A549 (cell line): ENCODE results near the gene SMPD1. TPM values are rescaled to one million over a fixed set of nuclear protein-coding genes. Genes with fewer than 3 reads are reported as not detected.

Experiments
- ATAC-seq, 2 experiments: fragments of 200-7000 bp in 1 of 2; fragments of >200 bp in 1 of 2; cut with Nextera tagmentation in 1 of 2; cut with Tn5 transposase in 1 of 2; 3 replicates each; pipeline versions ENCODE4 v1.8.0 to v1.9.1; 2018 to 2020; ENCODE audit warnings: mild to moderate bottlenecking in 1 of 2, moderate library complexity in 1 of 2
- CTCF ChIA-PET: fragments of 300-600 bp; sonication (Branson Sonifier 250); formaldehyde crosslinking; extraction: SDS; loops from one replicate; lab custom pipeline; 2021; ENCODE audit warnings: antibody characterized with exemption, inconsistent platforms; lab: Yijun Ruan, JAX
- POLR2A ChIA-PET: fragments of 350-600 bp; formaldehyde crosslinking; extraction: SDS; loops from one replicate; lab custom pipeline; 2021; ENCODE audit warnings: antibody characterized with exemption, inconsistent platforms; lab: Yijun Ruan, JAX
- DNase-seq, 2 experiments: peaks; one replicate each; pipeline versions ENCODE4 v3.0.0 to v3.0.0-alpha.2; 2011 to 2016; ENCODE audit warnings: low read depth in 1 of 2, low spot score in 1 of 2
- FAIRE-seq: peaks from 2 replicates; lab custom pipeline; 2011; peaks lifted over from hg19 to GRCh38; lab: Jason Lieb, UNC
- H3K27ac ChIP-seq, 2 experiments: fragments of >200 bp; sonication (Bioruptor Twin); formaldehyde crosslinking; 3 replicates each; pipeline ENCODE4 v1.5.1; 2016 to 2017
- H3K4me1 ChIP-seq: fragments of >200 bp; sonication (Bioruptor Twin); formaldehyde crosslinking; 3 replicates; pipeline ENCODE4 v1.6.1; 2016
- H3K4me2 ChIP-seq: fragments of >200 bp; sonication (Bioruptor Twin); formaldehyde crosslinking; 3 replicates; pipeline ENCODE4 v1.6.1; 2016
- H3K4me3 ChIP-seq: fragments of >200 bp; sonication (Bioruptor Twin); formaldehyde crosslinking; 3 replicates; pipeline ENCODE4 v1.5.1; 2016
- H3K9me3 ChIP-seq: fragments of >200 bp; sonication (Bioruptor Twin); formaldehyde crosslinking; 3 replicates; pipeline ENCODE4 v1.6.1; 2016
- BHLHE40 ChIP-seq: IDR thresholded peaks from 2 replicates; pipeline ENCODE4 v1.6.1; 2012; ENCODE audit warnings: low read depth, low read length, inconsistent platforms
- CEBPB ChIP-seq, 2 experiments: fragments of >200 bp in 1 of 2; sonication (Bioruptor Twin) in 1 of 2; formaldehyde crosslinking in 1 of 2; IDR thresholded peaks; 2 replicates each; pipeline ENCODE4 v1.6.1; 2012 to 2016
- ELK1 ChIP-seq: fragments of 150-350 bp; IDR thresholded peaks from 2 replicates; pipeline ENCODE4 v1.6.1; 2014; ENCODE audit warnings: low read depth, mild to moderate bottlenecking, low read length
- ESRRA ChIP-seq: fragments of 150-350 bp; IDR thresholded peaks from 2 replicates; pipeline ENCODE4 v1.6.1; 2014; ENCODE audit warnings: mild to moderate bottlenecking, low read length, borderline replicate concordance
- FOSL2 ChIP-seq, 2 experiments: fragments of 450-650 bp in 1 of 2; fragments of >200 bp in 1 of 2; sonication (Bioruptor Twin) in 1 of 2; formaldehyde crosslinking; IDR thresholded peaks; 2 replicates each; pipeline versions ENCODE4 v1.5.0 to v1.6.1; 2016 to 2020; ENCODE audit warnings: mild to moderate bottlenecking in 1 of 2, moderate library complexity in 1 of 2
- HMGXB4 ChIP-seq: fragments of 250-450 bp; sonication (Bioruptor Pico); IDR thresholded peaks from 2 replicates; pipeline ENCODE4 v1.5.0; 2021; ENCODE audit warnings: mild to moderate bottlenecking, moderate library complexity, borderline replicate concordance
- HOXB5 ChIP-seq: fragments of 250-450 bp; sonication (Bioruptor Pico); IDR thresholded peaks from 2 replicates; pipeline ENCODE4 v1.5.0; 2020; ENCODE audit warnings: mild to moderate bottlenecking, moderate library complexity
- JUNB ChIP-seq: fragments of >200 bp; sonication (Bioruptor Twin); formaldehyde crosslinking; IDR thresholded peaks from 2 replicates; pipeline ENCODE4 v1.6.1; 2016
- KDM1A ChIP-seq: fragments of 200-600 bp; sonication (generic); IDR thresholded peaks from 2 replicates; pipeline ENCODE4 v1.6.1; 2016; ENCODE audit warnings: low read depth, mild to moderate bottlenecking
- MAX ChIP-seq: IDR thresholded peaks from 2 replicates; pipeline ENCODE4 v1.6.1; 2012
- NFE2L2 ChIP-seq: fragments of 150-350 bp; conservative IDR thresholded peaks from 2 replicates; pipeline ENCODE4 v1.6.1; 2014; ENCODE audit warnings: low read length
- PBX3 ChIP-seq: IDR thresholded peaks from 2 replicates; pipeline ENCODE4 v1.6.1; 2012
- RAD21 ChIP-seq, 2 experiments: fragments of >200 bp in 1 of 2; sonication (Bioruptor Twin) in 1 of 2; formaldehyde crosslinking in 1 of 2; IDR thresholded peaks in 1 of 2; conservative IDR thresholded peaks in 1 of 2; 2 replicates in 1 of 2; 3 replicates in 1 of 2; pipeline ENCODE4 v1.6.1; 2012 to 2018; ENCODE audit warnings: inconsistent platforms in 1 of 2
- RARB ChIP-seq: fragments of 250-450 bp; sonication (Bioruptor Pico); IDR thresholded peaks from 2 replicates; pipeline ENCODE4 v1.8.0; 2021; ENCODE audit warnings: mild to moderate bottlenecking, moderate library complexity
- RFX5 ChIP-seq: fragments of 450-650 bp; IDR thresholded peaks from 2 replicates; pipeline ENCODE4 v1.7.1; 2014; ENCODE audit warnings: antibody characterized with exemption, mild to moderate bottlenecking, moderate library complexity
- RNF2 ChIP-seq: fragments of 200-600 bp; sonication (generic); IDR thresholded peaks from 2 replicates; pipeline ENCODE4 v1.6.1; 2016; ENCODE audit warnings: low read depth, mild to moderate bottlenecking, antibody characterized with exemption, moderate library complexity, borderline replicate concordance
- TFCP2L1 ChIP-seq: fragments of 250-450 bp; sonication (Bioruptor Pico); IDR thresholded peaks from 2 replicates; pipeline ENCODE4 v1.5.0; 2021; ENCODE audit warnings: mild to moderate bottlenecking
- ZC3H11A ChIP-seq: fragments of 450-650 bp; IDR thresholded peaks from 2 replicates; pipeline ENCODE4 v1.6.1; 2014; ENCODE audit warnings: antibody characterized with exemption, mild to moderate bottlenecking
- ZFP36 ChIP-seq: fragments of 450-650 bp; IDR thresholded peaks from 2 replicates; pipeline ENCODE4 v1.6.1; 2014; ENCODE audit warnings: borderline replicate concordance; ENCODE audit not compliant: partially characterized antibody
- WGBS: methylation state at CpG from one replicate; pipeline ENCODE4 v1.1.6; 2017; ENCODE audit errors: missing lambda C conversion rate; 5-methylcytosine and 5-hydroxymethylcytosine counted together
- polyA plus RNA-seq, 4 experiments: library from polyadenylated mRNA; depleted of rRNA in 3 of 4; stranded (reverse); fragments of >200 nt; fragmentation: RNase III in 1 of 4; extraction: RNeasy Plus Mini Kit Qiagen cat#74134 plus additional on column Dnase treatment in 1 of 4; gene quantifications; 2 replicates in 3 of 4; 3 replicates in 1 of 4; pipeline ENCODE4 v1.2.3, GENCODE V29; 2011 to 2017
- TF ChIP-seq, protein P1 (sequence below): IDR thresholded peaks from 2 replicates; pipeline ENCODE4 v1.6.1; 2012; ENCODE audit warnings: low read depth, borderline replicate concordance

The SMPD1 gene
- polyA plus RNA-seq, 2 of the 4 experiments (the other 2 are of a cell fraction), result 5.1 to 6.8 TPM

GRCh38 chr11:6356503-6357055, 33.7 kb upstream of the SMPD1 start:
- POLR2A ChIA-PET, result no interaction called here
- H3K4me2 ChIP-seq, result peak overlapping the region; percentile 23; the same call in 1 of the 3 replicates
- DNase-seq (no peak), ATAC-seq (no peak), FAIRE-seq (no peak)
- H3K4me3 ChIP-seq, result no peak overlapping the region
- TF ChIP-seq RNF2 (no peak), BHLHE40 (no peak), RAD21 (conservative IDR thresholded peaks at IDR 0.05 in 1 of 2, IDR thresholded peaks at IDR 0.05 in 1 of 2) (no peak), CEBPB (IDR thresholded peaks at IDR 0.05) (no peak), TFCP2L1 (CRISPR knock-in tag) (no peak), JUNB (no peak), MAX (no peak), RFX5 (no peak), HOXB5 (no peak), ELK1 (no peak), HMGXB4 (CRISPR knock-in tag) (no peak), ZC3H11A (no peak), RARB (CRISPR knock-in tag) (no peak)
- WGBS, result 51% methylated on average over 4 of the region's 4 CpGs
- H3K27ac ChIP-seq, result no peak overlapping the region
- H3K4me1 ChIP-seq, result peaks cover 22% of the 10 kb centered on the region
- H3K9me3 ChIP-seq, result no peaks in the 10 kb centered on the region
- CTCF ChIA-PET, result interaction anchor here (1.2 to 3.8 kb wide), 5 partner anchors 39 to 333 kb away, joined by 4 to 34 read pairs (median 6); no protein-coding TSS in a partner anchor

DNA sequence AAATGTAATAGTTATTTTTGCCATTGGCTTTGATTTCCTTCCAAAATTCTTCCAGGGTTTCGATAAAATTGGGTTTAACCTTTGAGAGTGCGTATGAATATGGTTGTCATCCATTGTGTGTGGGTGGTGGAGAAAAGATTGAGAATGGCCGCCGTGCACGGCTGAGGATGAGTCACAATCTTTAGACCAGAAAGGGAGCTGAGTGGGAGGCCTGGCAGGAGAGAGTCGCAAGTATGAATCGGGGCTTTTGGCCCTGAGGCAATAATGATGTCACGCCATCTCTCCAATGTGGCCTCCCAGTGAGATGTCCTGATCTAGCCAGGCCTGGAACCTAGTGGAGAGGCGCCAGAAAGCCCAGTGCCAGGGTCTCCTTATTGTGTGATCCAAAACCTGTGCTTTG, 33.1 kb upstream of the SMPD1 start:
- WGBS, result 39% methylated on average over 9 of the region's 9 CpGs
- H3K27ac ChIP-seq, result no peak overlapping the region
- POLR2A ChIA-PET, result no interaction called here
- DNase-seq (peak in 1 of 2 experiments; percentile 18), ATAC-seq (peak; percentile 13 to 25; a peak in 1 of 6 replicates)
- peak overlapping the region; percentile 23; the same call in 1 of the 3 replicates for H3K4me2 ChIP-seq
- no peak for TF ChIP-seq PBX3
- TF ChIP-seq ZFP36, result no peak
- TF ChIP-seq ESRRA, result no peak
- TF ChIP-seq, protein P1, sequence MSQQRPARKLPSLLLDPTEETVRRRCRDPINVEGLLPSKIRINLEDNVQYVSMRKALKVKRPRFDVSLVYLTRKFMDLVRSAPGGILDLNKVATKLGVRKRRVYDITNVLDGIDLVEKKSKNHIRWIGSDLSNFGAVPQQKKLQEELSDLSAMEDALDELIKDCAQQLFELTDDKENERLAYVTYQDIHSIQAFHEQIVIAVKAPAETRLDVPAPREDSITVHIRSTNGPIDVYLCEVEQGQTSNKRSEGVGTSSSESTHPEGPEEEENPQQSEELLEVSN, result no peak
- TF ChIP-seq NFE2L2, result no peak
- TF ChIP-seq FOSL2 (IDR thresholded peaks at IDR 0.05), result no peak
- TF ChIP-seq FOSL2 (CRISPR knock-in tag; IDR thresholded peaks at IDR 0.05), result 0 out of 2 replicates have a peak, but pooled peaks have one; percentile 22
- no peak for TF ChIP-seq KDM1A
- TF ChIP-seq, all 56 proteins: peak for 1
- FAIRE-seq, result no peak
- H3K4me3 ChIP-seq, result no peak overlapping the region
- H3K4me1 ChIP-seq, result peaks cover 22% of the 10 kb centered on the region
- CTCF ChIA-PET, result interaction anchor here (1.3 to 2.0 kb wide), 3 partner anchors 59 to 334 kb away, joined by 4 to 7 read pairs (median 6); no protein-coding TSS in a partner anchor
- no peaks in the 10 kb centered on the region for H3K9me3 ChIP-seq
